H9 (cell line): Measurements from ENCODE around the gene SKAP1. TPM values are rescaled to one million over a fixed set of nuclear protein-coding genes. Genes with fewer than 3 reads are reported as not detected.

Experiments
- DNase-seq: peaks from one replicate; pipeline ENCODE4 v3.0.0-alpha.2; 2017
- H2AFZ ChIP-seq: one replicate; pipeline ENCODE4 v1.6.1; 2013; ENCODE audit warnings: mild to moderate bottlenecking, low read length, control low read depth, moderate library complexity
- H2AK5ac ChIP-seq: 2 replicates; pipeline ENCODE4 v1.6.1; 2013; ENCODE audit warnings: low read length, control low read depth, mixed read lengths; ENCODE audit not compliant: insufficient read length
- H2BK120ac ChIP-seq: one replicate; pipeline ENCODE4 v1.6.1; 2013; ENCODE audit warnings: low read depth, mild to moderate bottlenecking, low read length, control low read depth, inconsistent platforms; ENCODE audit not compliant: poor library complexity, severe bottlenecking
- H2BK12ac ChIP-seq: 2 replicates; pipeline ENCODE4 v1.6.1; 2013; ENCODE audit warnings: low read length, control low read depth, mixed read lengths, low read depth; ENCODE audit not compliant: insufficient read length
- H2BK15ac ChIP-seq: 2 replicates; pipeline ENCODE4 v1.6.1; 2013; ENCODE audit warnings: low read depth, low read length, control low read depth
- H2BK20ac ChIP-seq: one replicate; pipeline ENCODE4 v1.6.1; 2013; ENCODE audit warnings: low read depth, mild to moderate bottlenecking, low read length, control low read depth, inconsistent platforms; ENCODE audit not compliant: poor library complexity, severe bottlenecking
- H2BK5ac ChIP-seq: 2 replicates; pipeline ENCODE4 v1.6.1; 2013; ENCODE audit warnings: low read length, control low read depth, mixed read lengths; ENCODE audit not compliant: insufficient read length
- H3K14ac ChIP-seq: 2 replicates; pipeline ENCODE4 v1.6.1; 2013; ENCODE audit warnings: low read length, control low read depth; ENCODE audit not compliant: insufficient read depth
- H3K18ac ChIP-seq: 2 replicates; pipeline ENCODE4 v1.6.1; 2013; ENCODE audit warnings: low read depth, mild to moderate bottlenecking, mixed read lengths, low read length, control low read depth; ENCODE audit not compliant: insufficient read length
- H3K23ac ChIP-seq: 2 replicates; pipeline ENCODE4 v1.6.1; 2013; ENCODE audit warnings: low read length, control low read depth, mixed read lengths, low read depth; ENCODE audit not compliant: insufficient read length
- H3K23me2 ChIP-seq: 2 replicates; pipeline ENCODE4 v1.6.1; 2013; ENCODE audit warnings: low read depth, mild to moderate bottlenecking, mixed read lengths, low read length, control low read depth; ENCODE audit not compliant: insufficient read length, poor library complexity, severe bottlenecking
- H3K27ac ChIP-seq: 2 replicates; pipeline ENCODE4 v1.5.1; 2013; ENCODE audit warnings: low read length, control low read depth, mixed read lengths, low read depth; ENCODE audit not compliant: insufficient read length
- H3K27me3 ChIP-seq: 2 replicates; pipeline ENCODE4 v1.6.1; 2013; ENCODE audit warnings: low read length, control low read depth, inconsistent platforms; ENCODE audit not compliant: insufficient read depth
- H3K4ac ChIP-seq: 2 replicates; pipeline ENCODE4 v1.6.1; 2013; ENCODE audit warnings: low read depth, mild to moderate bottlenecking, control low read depth, inconsistent platforms, low read length, moderate library complexity
- H3K4me1 ChIP-seq: 2 replicates; pipeline ENCODE4 v1.6.1; 2013; ENCODE audit warnings: low read length, control low read depth, inconsistent platforms; ENCODE audit not compliant: insufficient read depth
- H3K4me2 ChIP-seq: 2 replicates; pipeline ENCODE4 v1.6.1; 2013; ENCODE audit warnings: low read length, control low read depth, mixed read lengths; ENCODE audit not compliant: insufficient read length, insufficient read depth
- H3K56ac ChIP-seq: 2 replicates; pipeline ENCODE4 v1.6.1; 2013; ENCODE audit warnings: low read depth, mild to moderate bottlenecking, mixed read lengths, low read length, control low read depth; ENCODE audit not compliant: insufficient read length
- H3K79me1 ChIP-seq: 2 replicates; pipeline ENCODE4 v1.6.1; 2013; ENCODE audit warnings: low read depth, mild to moderate bottlenecking, moderate library complexity, low read length, control low read depth, inconsistent platforms; ENCODE audit not compliant: insufficient read depth, poor library complexity, severe bottlenecking
- H3K79me2 ChIP-seq: 2 replicates; pipeline ENCODE4 v1.6.1; 2013; ENCODE audit warnings: low read length, control low read depth, inconsistent platforms; ENCODE audit not compliant: insufficient read depth
- H3K9ac ChIP-seq: 2 replicates; pipeline ENCODE4 v1.6.1; 2013; ENCODE audit warnings: low read length, control low read depth, mixed read lengths; ENCODE audit not compliant: insufficient read length; ENCODE audit errors: extremely low read depth
- H3K9me3 ChIP-seq: one replicate; pipeline ENCODE4 v1.6.1; 2013; ENCODE audit warnings: low read depth, low read length, inconsistent platforms; ENCODE audit not compliant: control insufficient read depth
- H3T11ph ChIP-seq: one replicate; pipeline ENCODE4 v1.6.1; 2013; ENCODE audit warnings: mild to moderate bottlenecking, low read length, control low read depth, inconsistent platforms
- H4K20me1 ChIP-seq: one replicate; pipeline ENCODE4 v1.6.1; 2013; ENCODE audit not compliant: control insufficient read depth, insufficient read length, insufficient read depth
- H4K5ac ChIP-seq: 2 replicates; pipeline ENCODE4 v1.6.1; 2013; ENCODE audit warnings: low read depth, mild to moderate bottlenecking, mixed read lengths, low read length, control low read depth; ENCODE audit not compliant: insufficient read length
- H4K8ac ChIP-seq: replicated peaks from 2 replicates; pipeline ENCODE4 v1.6.1; 2013; ENCODE audit warnings: low read length, control low read depth, mixed read lengths, low read depth; ENCODE audit not compliant: insufficient read length
- H4K91ac ChIP-seq: 2 replicates; pipeline ENCODE4 v1.6.1; 2013; ENCODE audit warnings: low read depth, mild to moderate bottlenecking, moderate library complexity, mixed read lengths, low read length, control low read depth; ENCODE audit not compliant: insufficient read length
- H3K27ac Mint-ChIP-seq, 3 experiments: 2 replicates in 2 of 3; 3 replicates in 1 of 3; pipeline ENCODE4 v1.8.0; 2020 to 2021; ENCODE audit warnings: mixed read lengths in 3 of 3, mild to moderate bottlenecking in 1 of 3, moderate library complexity in 1 of 3
- H3K27me3 Mint-ChIP-seq: 2 replicates; pipeline ENCODE4 v1.8.0; 2021; ENCODE audit warnings: low read depth, mild to moderate bottlenecking, moderate library complexity, mixed read lengths
- H3K36me3 Mint-ChIP-seq, 3 experiments: 2 replicates in 2 of 3; 3 replicates in 1 of 3; pipeline ENCODE4 v1.8.0; 2020 to 2021; ENCODE audit warnings: low read depth in 3 of 3, mixed read lengths in 3 of 3; ENCODE audit not compliant: insufficient read depth in 1 of 3
- H3K4me1 Mint-ChIP-seq, 2 experiments: 2 replicates each; pipeline ENCODE4 v1.8.0; 2020; ENCODE audit warnings: mixed read lengths in 2 of 2
- H3K4me3 Mint-ChIP-seq, 2 experiments: 2 replicates in 1 of 2; 3 replicates in 1 of 2; pipeline ENCODE4 v1.8.0; 2020 to 2021; ENCODE audit warnings: mild to moderate bottlenecking in 2 of 2, mixed read lengths in 2 of 2, moderate library complexity in 1 of 2
- H3K9me3 Mint-ChIP-seq, 2 experiments: 2 replicates in 1 of 2; 3 replicates in 1 of 2; pipeline ENCODE4 v1.8.0; 2020; ENCODE audit warnings: mild to moderate bottlenecking in 2 of 2, mixed read lengths in 2 of 2, moderate library complexity in 1 of 2
- CTCF ChIP-seq: fragments of 200-600 bp; sonication (generic); conservative IDR thresholded peaks from 3 replicates; pipeline ENCODE4 v1.8.0; 2021; ENCODE audit warnings: antibody characterized with exemption, mild to moderate bottlenecking
- WGBS: extraction: QIAGEN DNeasy Blood & Tissue Kit; methylation state at CpG from one replicate; pipeline ENCODE4 v1.1.7; 2013; ENCODE audit warnings: missing lambda C conversion rate, low lambda C conversion rate, mixed read lengths; ENCODE audit not compliant: insufficient read length; ENCODE audit errors: extremely low coverage; 5-methylcytosine and 5-hydroxymethylcytosine counted together
- total RNA-seq: library from RNA; stranded (reverse); gene quantifications from 2 replicates; pipeline ENCODE4 v1.2.1, GENCODE V29; 2021

SKAP1 gene
- total RNA-seq, 1 experiment from 2014 or later = not detected

GRCh38 chr17:48373883-48374282 lies 56.1 kb downstream of the SKAP1 start:
- no peak overlapping the region for H4K8ac ChIP-seq
- no peak overlapping the region for H3K27ac ChIP-seq
- no peak for DNase-seq
- no peak overlapping the region for H3K9ac ChIP-seq
- no peak overlapping the region for H3K4me2 ChIP-seq
- H3T11ph ChIP-seq = no peak overlapping the region
- no peaks in the 10 kb centered on the region for H3K9me3 ChIP-seq
- Mint-ChIP-seq H3K27me3 (peaks cover 29% of the 10 kb centered on the region), H3K4me1 (no peaks in the 10 kb centered on the region), H3K36me3 (no peaks in the 10 kb centered on the region), H3K4me3 (no peak overlapping the region), H3K9me3 (no peaks in the 10 kb centered on the region), H3K27ac (no peak overlapping the region)
- TF ChIP-seq CTCF = no peak
- H3K23me2 ChIP-seq = no peaks in the 10 kb centered on the region
- H3K14ac ChIP-seq = no peak overlapping the region
- no peak overlapping the region for H2BK20ac ChIP-seq
- no peak overlapping the region for H2BK120ac ChIP-seq
- H3K56ac ChIP-seq = no peak overlapping the region
- no peak overlapping the region for H2BK5ac ChIP-seq
- H2BK12ac ChIP-seq = no peak overlapping the region
- no peak overlapping the region for H4K5ac ChIP-seq
- H3K27me3 ChIP-seq = no peaks in the 10 kb centered on the region
- no peak overlapping the region for H2BK15ac ChIP-seq
- H3K18ac ChIP-seq = no peak overlapping the region
- no peak overlapping the region for H2AFZ ChIP-seq
- no peaks in the 10 kb centered on the region for H3K79me1 ChIP-seq
- H3K4me1 ChIP-seq = no peaks in the 10 kb centered on the region
- H3K79me2 ChIP-seq = no peaks in the 10 kb centered on the region
- H4K91ac ChIP-seq = no peak overlapping the region
- H2AK5ac ChIP-seq = no peak overlapping the region
- no peaks in the 10 kb centered on the region for H4K20me1 ChIP-seq
- H3K23ac ChIP-seq = no peak overlapping the region
- no CpG with 5 or more reads among the region's 3 CpGs for WGBS
- no peak overlapping the region for H3K4ac ChIP-seq
